C4-2B (cell line): ENCODE measurements around the gene WBP1.

Experiments used
- H3K27ac ChIP-seq: fragments of 450-650 bp; 2 replicates; pipeline ENCODE4 v1.5.1; 2017
- CTCF ChIP-seq: fragments of 450-650 bp; conservative IDR thresholded peaks from 2 replicates; pipeline ENCODE4 v1.5.1; 2017; ENCODE audit warnings: mild to moderate bottlenecking
- ZFX ChIP-seq: fragments of 450-650 bp; IDR thresholded peaks from 2 replicates; pipeline ENCODE4 v1.6.1; 2017

WBP1 gene

DNA sequence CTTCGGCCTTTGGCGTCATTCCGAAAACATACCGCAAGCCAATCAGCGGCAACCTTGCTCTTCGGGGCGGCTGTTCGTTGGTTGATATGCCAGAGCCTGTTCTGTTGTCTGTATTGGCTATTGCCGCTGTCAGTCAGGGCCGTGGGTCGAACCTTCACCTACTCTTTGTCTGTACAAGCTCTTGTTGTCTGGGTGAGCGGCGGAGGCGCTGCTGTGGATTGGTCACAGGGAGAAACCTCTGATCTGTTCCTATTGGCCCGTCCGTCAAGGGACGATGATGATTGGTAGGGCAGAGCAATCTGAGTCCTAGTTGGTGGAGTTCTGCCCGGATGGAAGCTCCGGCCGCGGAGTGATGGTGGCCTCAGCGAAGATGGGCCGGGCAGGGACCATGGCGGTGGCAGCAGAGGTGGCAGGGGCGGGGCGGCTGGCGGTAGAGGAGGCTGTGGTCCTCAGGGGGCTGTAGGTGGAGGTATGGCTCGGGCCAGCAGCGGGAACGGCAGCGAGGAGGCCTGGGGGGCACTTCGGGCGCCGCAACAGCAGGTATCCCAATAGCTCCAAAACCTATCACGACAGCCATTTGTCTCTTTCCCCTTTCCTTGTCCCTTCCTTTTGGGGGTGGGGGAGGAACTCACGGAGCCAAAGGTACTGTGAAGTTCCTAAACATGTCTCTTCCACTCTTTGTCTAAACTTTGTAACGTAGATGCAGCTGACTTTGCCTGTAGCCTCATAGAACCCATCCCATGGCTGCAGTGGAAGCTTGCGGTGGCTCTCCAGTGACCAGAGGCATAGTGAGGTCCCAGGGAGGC, at the start of gene WBP1:
Gene WBP1, plus strand, starts transcription at position 307 of the 806 bp plus-strand sequence. Its CDS starts 165 bp downstream, at position 472.
- H3K27ac ChIP-seq, result peak within 1 kb of the TSS; percentile 81
- no peak for TF ChIP-seq CTCF
- TF ChIP-seq ZFX, result no peak

DNA sequence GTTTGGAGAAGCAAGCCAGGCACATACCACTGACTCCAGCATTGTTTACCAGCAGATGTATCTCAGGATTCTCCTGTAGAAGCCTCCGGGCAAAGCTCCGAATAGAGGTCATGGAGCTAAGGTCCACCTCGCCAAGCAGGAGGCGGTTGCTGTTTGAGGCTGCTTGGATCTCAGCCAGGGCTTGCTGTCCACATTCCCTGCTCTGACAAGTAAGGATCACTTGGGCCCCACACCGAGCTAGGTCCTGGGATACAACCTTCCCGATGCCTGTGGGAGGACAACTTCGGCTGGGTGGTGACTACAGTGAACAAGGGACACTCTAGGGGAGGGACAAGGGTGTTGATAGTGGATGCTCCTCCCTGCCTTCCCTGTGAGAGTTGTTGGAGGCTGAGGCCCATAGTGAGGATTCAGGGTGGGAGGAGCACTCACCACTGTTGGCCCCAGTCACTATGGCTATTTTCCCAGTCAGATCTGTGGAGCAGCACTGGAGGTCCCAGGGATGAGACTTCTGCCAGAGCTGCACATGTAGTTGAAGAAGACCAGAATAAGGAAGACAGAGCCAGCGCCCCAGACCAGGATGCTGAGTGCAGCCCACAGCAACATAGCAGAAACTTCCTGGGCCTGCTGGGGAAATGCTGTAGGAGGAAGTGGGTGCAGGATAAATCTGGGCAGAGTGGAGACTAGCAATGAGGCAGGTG, 45.1 kb upstream of the WBP1 start:
- no peak for TF ChIP-seq ZFX
- no peak for TF ChIP-seq CTCF

GRCh38 chr2:74414441-74414840, 43.8 kb upstream of the WBP1 start:
- TF ChIP-seq ZFX, result no peak
- TF ChIP-seq CTCF, result no peak
- no peak overlapping the region for H3K27ac ChIP-seq

More for the DNA sequence above, 45.1 kb upstream of the WBP1 start:
- no peak overlapping the region for H3K27ac ChIP-seq

DNA sequence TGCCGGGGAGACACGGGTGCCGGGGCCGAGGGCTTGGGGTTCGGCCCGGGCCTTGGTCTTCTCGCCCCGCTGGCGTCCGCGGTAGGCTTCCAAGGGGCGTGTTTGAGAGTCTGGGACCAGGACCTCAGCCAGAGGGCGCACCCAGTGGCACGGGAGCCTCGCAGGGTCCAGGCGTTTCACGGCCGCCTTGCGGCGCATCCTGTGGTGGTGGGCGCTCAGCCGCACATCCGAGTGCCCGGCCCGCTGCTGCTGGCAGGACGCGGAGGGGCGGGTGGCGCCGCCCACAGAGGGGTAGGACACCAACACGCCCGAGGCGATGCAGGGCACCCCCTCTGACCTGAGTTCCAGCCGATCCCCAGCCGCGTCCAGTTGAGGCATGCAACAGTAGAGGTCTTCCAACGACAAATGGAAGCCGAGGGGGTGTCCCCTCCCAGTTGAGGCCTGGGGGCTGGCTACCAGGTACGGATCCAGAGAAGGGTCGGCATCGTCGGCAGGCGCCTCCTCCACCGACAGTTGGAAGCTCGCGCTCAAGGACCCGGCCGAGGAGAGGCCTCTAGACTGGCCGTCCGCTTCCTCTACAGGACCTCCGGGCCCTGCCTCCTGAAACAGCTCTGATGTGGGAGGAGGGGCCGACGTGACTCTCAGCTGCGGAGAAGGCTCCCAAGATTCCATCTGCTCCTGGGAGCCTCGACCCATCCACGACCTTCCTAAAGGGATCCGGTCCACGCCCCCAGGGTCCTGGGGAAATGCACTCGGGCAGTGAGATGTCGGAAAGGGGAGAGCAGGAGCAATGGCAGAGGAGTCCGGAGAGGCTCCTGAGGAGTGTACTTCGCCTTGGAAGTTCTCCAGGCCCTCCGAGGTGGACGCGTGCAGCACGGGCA, 43.1 kb upstream of the WBP1 start:
- TF ChIP-seq CTCF, result no peak
- no peak for TF ChIP-seq ZFX
- no peak overlapping the region for H3K27ac ChIP-seq

- no peak overlapping the region for H3K27ac ChIP-seq
- TF ChIP-seq CTCF, result no peak
- TF ChIP-seq ZFX, result no peak
Observed at GRCh38 chr2:74415762-74416395, 42.4 kb upstream of the WBP1 start.

GRCh38 chr2:74416778-74417177, 41.5 kb upstream of the WBP1 start:
- H3K27ac ChIP-seq, result no peak overlapping the region
- TF ChIP-seq CTCF (no peak), ZFX (no peak)
